CD4-positive, alpha-beta memory T cell (primary cell): Measurements from ENCODE around the gene MLPH. TPM values are rescaled to one million over a fixed set of nuclear protein-coding genes. Genes with fewer than 3 reads are reported as not detected.

ENCODE experiments used
- CTCF ChIA-PET: fragments of 350-600 bp; sonication (Branson Sonifier 250); formaldehyde crosslinking; loops from one replicate; lab custom pipeline; 2021; ENCODE audit warnings: inconsistent platforms; ENCODE audit not compliant: partially characterized antibody; lab: Charles Lee
- POLR2A ChIA-PET: fragments of 350-600 bp; sonication (Branson Sonifier 250); formaldehyde crosslinking; loops from one replicate; lab custom pipeline; 2021; ENCODE audit not compliant: partially characterized antibody; lab: Charles Lee
- DNase-seq, 5 donors: peaks; one replicate each; pipeline versions ENCODE4 v3.0.0 to v3.0.0-alpha.2; 2020 to 2022; ENCODE audit warnings: mixed read lengths in 1 of 5
- H3K27ac ChIP-seq: one replicate; pipeline ENCODE4 v1.7.0; 2013; ENCODE audit warnings: low read depth, low read length
- H3K27me3 ChIP-seq: 2 replicates; pipeline ENCODE4 v1.7.0; 2013; ENCODE audit warnings: mild to moderate bottlenecking, low read length, moderate library complexity; ENCODE audit not compliant: insufficient read depth
- H3K36me3 ChIP-seq: 2 replicates; pipeline ENCODE4 v1.7.0; 2013; ENCODE audit warnings: mild to moderate bottlenecking, low read length, moderate library complexity; ENCODE audit not compliant: insufficient read depth
- H3K4me1 ChIP-seq: 2 replicates; pipeline ENCODE4 v1.7.0; 2013; ENCODE audit warnings: mild to moderate bottlenecking, low read length, moderate library complexity; ENCODE audit not compliant: insufficient read depth
- H3K4me3 ChIP-seq, 2 donors: one replicate each; pipeline ENCODE4 v1.7.0; 2013; ENCODE audit warnings: low read length in 2 of 2, mild to moderate bottlenecking in 1 of 2
- H3K9me3 ChIP-seq, 2 donors: one replicate each; pipeline ENCODE4 v1.7.0; 2013; ENCODE audit warnings: low read length in 2 of 2, control low read depth in 1 of 2; ENCODE audit not compliant: control insufficient read depth in 1 of 2
- H3K27ac Mint-ChIP-seq, 7 donors: one replicate each; pipeline ENCODE4 v1.8.0; 2020 to 2021; ENCODE audit warnings: mixed read lengths in 7 of 7, mild to moderate bottlenecking in 6 of 7, inconsistent platforms in 3 of 7, moderate library complexity in 3 of 7
- H3K27me3 Mint-ChIP-seq, 2 donors: one replicate each; pipeline ENCODE4 v1.8.0; 2020 to 2021; ENCODE audit warnings: mixed read lengths in 2 of 2
- H3K36me3 Mint-ChIP-seq, 2 donors: one replicate each; pipeline ENCODE4 v1.8.0; 2020 to 2021; ENCODE audit warnings: mixed read lengths in 2 of 2, inconsistent platforms in 1 of 2, mild to moderate bottlenecking in 1 of 2
- H3K4me1 Mint-ChIP-seq, 4 donors: one replicate each; pipeline ENCODE4 v1.8.0; 2020 to 2021; ENCODE audit warnings: mixed read lengths in 4 of 4, mild to moderate bottlenecking in 1 of 4
- H3K4me3 Mint-ChIP-seq, 8 donors: one replicate each; pipeline ENCODE4 v1.8.0; 2020 to 2021; ENCODE audit warnings: mixed read lengths in 8 of 8, mild to moderate bottlenecking in 7 of 8, moderate library complexity in 6 of 8, inconsistent platforms in 3 of 8
- H3K9me3 Mint-ChIP-seq, 8 donors: one replicate each; pipeline ENCODE4 v1.8.0; 2020 to 2021; ENCODE audit warnings: mixed read lengths in 8 of 8, mild to moderate bottlenecking in 5 of 8, inconsistent platforms in 3 of 8, moderate library complexity in 1 of 8
- intact Hi-C: fragments of 100-400 bp; cut with micrococcal nuclease; formaldehyde crosslinking; loops from one replicate; pipeline ENCODE4 v1.15.1; 2023
- polyA plus RNA-seq, 2 donors: library from polyadenylated mRNA; unstranded; fragments of 300-500 nt; fragmentation: Illumina TruSeq; gene quantifications; one replicate each; pipeline ENCODE4 v1.2.3, GENCODE V29; 2021
- total RNA-seq, 2 experiments: library from RNA; stranded (reverse); gene quantifications; one replicate each; pipeline ENCODE4 v1.2.3, GENCODE V29; 2021

The MLPH gene
- total and polyA plus RNA-seq, 4 experiments from 2014 or later, result not detected

GRCh38 chr2:237581751-237582746 lies 95.0 kb downstream of the MLPH start:
- Histone ChIP-seq H3K9me3 (no peaks in the 10 kb centered on the region), H3K27ac (no peak overlapping the region), H3K4me1 (no peaks in the 10 kb centered on the region), H3K36me3 (no peaks in the 10 kb centered on the region), H3K27me3 (no peaks in the 10 kb centered on the region), H3K4me3 (no peak overlapping the region)
- DNase-seq, result peak in 4 of 5 donors; percentile 33 to 49 (median 40)
- Mint-ChIP-seq H3K27me3 (peaks cover 0 to 1% of the 10 kb centered on the region in 2 donors), H3K4me3 (no peak overlapping the region), H3K4me1 (peaks cover 0 to 4% (median under 1%) of the 10 kb centered on the region in 4 donors), H3K9me3 (no peaks in the 10 kb centered on the region), H3K27ac (peak overlapping the region in 3 of 7 donors; percentile 25 to 36 (median 29)), H3K36me3 (no peaks in the 10 kb centered on the region)
- ChIA-PET CTCF (interaction anchor here (1.1 to 2.5 kb wide), 3 partner anchors 10 to 163 kb away, joined by 3 to 12 read pairs (median 11); no protein-coding TSS in a partner anchor), POLR2A (interaction anchor here (1.5 kb wide), 1 partner anchor 91 kb away, joined by 3 read pairs; no protein-coding TSS in a partner anchor)
- intact Hi-C loops, result loop anchor here (1.0 kb wide), 1 partner anchor 163 kb away; no protein-coding TSS in a partner anchor

DNA sequence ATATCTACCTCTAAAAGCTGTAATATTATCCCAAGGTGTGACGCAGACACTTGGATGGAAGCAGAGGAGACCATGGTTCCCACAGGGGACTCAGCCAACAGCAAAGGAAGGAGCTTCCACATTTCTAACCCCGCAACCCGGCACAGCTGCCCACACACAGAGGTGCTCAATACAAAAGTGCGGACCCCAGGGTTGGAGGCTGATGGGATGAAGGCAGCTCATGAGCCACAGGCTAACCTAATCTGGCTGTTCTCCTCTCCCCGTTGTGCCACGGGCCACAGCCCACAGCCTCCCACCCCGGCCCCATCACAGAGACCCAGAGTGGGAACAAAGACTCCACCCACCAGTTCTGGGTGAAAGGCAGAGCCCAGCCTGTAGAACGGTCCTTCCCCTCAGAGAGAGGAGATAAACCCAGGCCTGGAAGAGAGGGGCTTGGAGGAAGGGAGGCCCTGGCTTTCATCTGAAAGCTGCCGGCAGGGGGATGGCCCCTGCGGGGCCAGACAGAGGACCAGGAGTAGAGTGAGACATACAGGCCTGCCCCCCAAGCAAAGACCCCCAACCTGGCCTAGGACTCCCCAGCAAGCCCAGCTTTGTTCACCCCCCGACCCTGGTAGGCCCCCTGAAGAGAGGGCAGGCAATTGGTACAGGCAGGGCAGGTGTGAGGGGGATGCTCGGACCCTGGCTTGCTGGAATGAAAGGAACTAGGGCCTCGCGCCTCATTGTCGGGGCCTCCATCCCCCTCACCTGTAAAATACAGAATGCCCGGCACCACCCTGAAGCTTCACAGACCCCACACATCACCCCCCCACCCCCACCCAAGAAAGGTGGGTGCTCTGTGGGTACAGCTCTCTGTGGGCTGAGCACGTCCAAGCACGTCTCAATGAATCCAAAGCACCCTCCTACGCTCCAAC lies 96.6 kb downstream of the MLPH start:
- CTCF ChIA-PET, result interaction anchor here (0.7 to 2.8 kb wide), 3 partner anchors 12 to 162 kb away, joined by 3 to 16 read pairs (median 4); no protein-coding TSS in a partner anchor
- H3K27ac Mint-ChIP-seq, result peak overlapping the region in 2 of 7 donors; percentile 13 to 52

DNA sequence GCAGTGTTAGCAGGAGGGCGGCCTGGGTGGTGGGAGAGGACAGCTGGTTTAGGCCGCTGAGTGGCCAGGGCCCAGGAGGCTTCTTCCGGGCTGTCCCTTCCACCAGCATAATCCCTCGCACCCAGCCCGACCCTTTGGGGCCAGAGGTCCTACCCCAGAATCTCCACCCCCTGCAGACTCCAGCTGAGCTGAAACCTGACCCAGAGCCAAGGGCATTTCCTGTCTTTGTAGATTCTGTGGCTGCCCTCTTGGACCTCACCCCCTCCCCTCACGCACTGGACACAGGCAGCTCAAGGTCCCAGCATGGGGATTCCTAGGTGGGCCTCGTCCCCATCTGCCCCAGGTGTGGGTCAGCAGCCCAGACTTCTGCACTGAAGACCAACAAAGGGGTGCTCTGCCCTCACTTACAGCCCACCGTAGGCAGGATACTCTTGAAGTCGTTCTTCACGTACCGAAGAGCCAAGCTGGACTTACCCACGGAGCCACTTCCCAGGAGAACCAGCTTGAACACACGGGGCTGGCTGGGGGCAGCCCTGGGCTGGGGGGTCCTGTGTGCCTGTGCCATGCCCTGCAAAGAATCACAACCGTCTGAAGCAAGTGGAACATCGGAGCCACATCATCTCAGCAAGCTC lies 98.7 kb downstream of the MLPH start:
- no peak overlapping the region for H3K27ac ChIP-seq
- Mint-ChIP-seq H3K36me3 (no peaks in the 10 kb centered on the region), H3K27ac (no peak overlapping the region), H3K4me3 (no peak overlapping the region), H3K4me1 (peaks cover 0 to 4% (median 2%) of the 10 kb centered on the region in 4 donors), H3K9me3 (no peaks in the 10 kb centered on the region), H3K27me3 (no peaks in the 10 kb centered on the region)
- H3K4me3 ChIP-seq, result no peak overlapping the region
- intact Hi-C loops, result no loop called here
- no peaks in the 10 kb centered on the region for H3K9me3 ChIP-seq
- POLR2A ChIA-PET, result no interaction called here
- CTCF ChIA-PET, result interaction anchor here (1.0 to 2.8 kb wide), 5 partner anchors 14 to 159 kb away, joined by 3 to 16 read pairs (median 4); no protein-coding TSS in a partner anchor
- no peaks in the 10 kb centered on the region for H3K4me1 ChIP-seq
- no peaks in the 10 kb centered on the region for H3K36me3 ChIP-seq
- no peaks in the 10 kb centered on the region for H3K27me3 ChIP-seq
- DNase-seq, result no peak

More for the DNA sequence above, 96.6 kb downstream of the MLPH start:
- H3K9me3 ChIP-seq, result no peaks in the 10 kb centered on the region
- Mint-ChIP-seq H3K4me1 (peaks cover 0 to 4% (median under 1%) of the 10 kb centered on the region in 4 donors), H3K9me3 (no peaks in the 10 kb centered on the region), H3K27me3 (no peaks in the 10 kb centered on the region), H3K36me3 (no peaks in the 10 kb centered on the region), H3K4me3 (no peak overlapping the region)
- no peaks in the 10 kb centered on the region for H3K27me3 ChIP-seq
- H3K27ac ChIP-seq, result no peak overlapping the region
- H3K4me3 ChIP-seq, result no peak overlapping the region
- H3K4me1 ChIP-seq, result no peaks in the 10 kb centered on the region
- POLR2A ChIA-PET, result no interaction called here
- no peak for DNase-seq
- no peaks in the 10 kb centered on the region for H3K36me3 ChIP-seq
- intact Hi-C loops, result no loop called here

- H3K4me3 Mint-ChIP-seq, result no peak overlapping the region
- POLR2A ChIA-PET, result no interaction called here
- no peaks in the 10 kb centered on the region for H3K27me3 Mint-ChIP-seq
- Histone ChIP-seq H3K9me3 (no peaks in the 10 kb centered on the region), H3K27ac (no peak overlapping the region), H3K4me1 (peaks cover 9% of the 10 kb centered on the region), H3K36me3 (no peaks in the 10 kb centered on the region), H3K27me3 (no peaks in the 10 kb centered on the region), H3K4me3 (no peak overlapping the region)
- no peak for DNase-seq
- intact Hi-C loops, result no loop called here
- no peaks in the 10 kb centered on the region for H3K9me3 Mint-ChIP-seq
- H3K36me3 Mint-ChIP-seq, result no peaks in the 10 kb centered on the region
- peak overlapping the region in 1 of 7 donors; percentile 36 for H3K27ac Mint-ChIP-seq
- peaks cover 6 to 11% (median 9%) of the 10 kb centered on the region in 4 donors for H3K4me1 Mint-ChIP-seq
- CTCF ChIA-PET, result interaction anchor here (1.1 kb wide), 1 partner anchor 16 kb away, joined by 5 read pairs; no protein-coding TSS in a partner anchor
Measured at GRCh38 chr2:237588044-237588696, 101.1 kb downstream of the MLPH start.

DNA sequence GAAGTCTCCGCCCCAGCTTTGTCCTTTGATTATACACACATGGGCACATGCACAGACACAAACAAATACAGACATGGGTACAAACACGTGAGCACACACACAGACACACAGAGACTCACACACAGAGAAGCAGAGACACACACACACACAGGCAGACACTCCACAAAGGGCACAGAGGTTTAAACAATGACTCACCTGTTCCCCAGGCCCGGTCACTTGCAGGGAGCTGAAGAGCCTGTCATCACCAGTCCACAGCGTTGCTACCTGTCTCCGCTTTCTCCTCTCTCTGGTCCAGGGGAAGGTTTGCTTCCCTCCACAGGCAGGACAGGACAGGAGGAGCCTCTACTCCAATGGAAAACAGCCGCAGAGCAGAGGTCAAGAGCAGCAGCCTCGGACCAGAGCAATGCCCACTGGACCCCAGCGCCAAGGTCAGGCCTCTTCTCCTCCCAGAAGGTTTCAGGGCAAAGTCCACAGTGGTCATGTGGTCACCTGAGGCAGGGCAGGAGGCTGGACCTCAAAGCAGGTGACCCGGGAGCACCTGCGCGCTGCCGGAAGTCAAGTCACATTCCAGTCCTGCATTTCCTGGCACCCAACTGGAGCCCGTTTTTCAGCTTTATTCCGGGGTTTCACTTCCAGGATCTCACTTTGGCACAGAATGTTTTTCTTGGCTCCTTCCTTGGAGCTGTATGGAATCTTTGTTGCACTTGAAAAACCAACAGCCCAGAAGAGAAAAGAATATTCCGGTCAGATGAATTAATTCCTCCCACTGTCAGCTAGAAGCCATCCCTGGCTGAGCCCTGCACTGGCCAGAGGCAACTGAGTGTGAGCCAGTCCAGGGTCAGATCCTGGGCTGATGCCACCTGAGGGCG lies 103.5 kb downstream of the MLPH start, which contains the start of gene RAB17:
RAB17 (minus strand) TSS at position 463 of the 869 bp plus-strand sequence. CDS start 4,580 bp downstream, outside the sequence.
- intact Hi-C loops, result no loop called here

More for the DNA sequence above, 103.5 kb downstream of the MLPH start, which contains the start of gene RAB17:
- Mint-ChIP-seq H3K27me3 (no peaks in the 10 kb centered on the region), H3K27ac (peak within 1 kb of the TSS in 2 of 7 donors; percentile 75 to 81), H3K9me3 (no peaks in the 10 kb centered on the region), H3K4me3 (peak within 1 kb of the TSS in 1 of 8 donors; percentile 25), H3K36me3 (no peaks in the 10 kb centered on the region), H3K4me1 (peaks cover 6 to 11% (median 9%) of the 10 kb centered on the region in 4 donors)
- Histone ChIP-seq H3K27me3 (no peaks in the 10 kb centered on the region), H3K36me3 (no peaks in the 10 kb centered on the region), H3K4me1 (peaks cover 9% of the 10 kb centered on the region), H3K27ac (no peak within 1 kb of the TSS), H3K4me3 (no peak within 1 kb of the TSS), H3K9me3 (no peaks in the 10 kb centered on the region)
- CTCF ChIA-PET, result interaction anchor here (2.0 kb wide), 1 partner anchor 18 kb away, joined by 6 read pairs; no protein-coding TSS in a partner anchor
- no peak for DNase-seq
- POLR2A ChIA-PET, result no interaction called here
